CD14-positive monocyte (primary cell): ENCODE data around the gene VPS35. TPM values are rescaled to one million over a fixed set of nuclear protein-coding genes. Genes with fewer than 3 reads are reported as not detected.

Source experiments
- DNase-seq, 3 donors: peaks; one replicate each; pipeline ENCODE4 v3.0.0-alpha.2; 2011 to 2022
- H2AFZ ChIP-seq: 2 replicates; pipeline ENCODE4 v1.6.0; 2012; ENCODE audit warnings: mild to moderate bottlenecking, low read depth, low read length, inconsistent platforms; ENCODE audit not compliant: insufficient read depth, poor library complexity, severe bottlenecking
- H3K27ac ChIP-seq, 2 donors: 1 replicate in 1 of 2; 2 replicates in 1 of 2; pipeline ENCODE4 v1.5.1; 2012 to 2013; ENCODE audit warnings: low read length in 2 of 2, control low read depth in 1 of 2, inconsistent platforms in 1 of 2, low read depth in 1 of 2, mild to moderate bottlenecking in 1 of 2
- H3K27me3 ChIP-seq, 2 donors: one replicate each; pipeline versions ENCODE4 v1.6.0 to v1.6.1; 2011 to 2013; ENCODE audit warnings: low read length in 2 of 2; ENCODE audit not compliant: control insufficient read depth in 2 of 2, insufficient read depth in 2 of 2
- H3K36me3 ChIP-seq, 2 donors: replicated peaks in 1 of 2; 1 replicate in 1 of 2; 2 replicates in 1 of 2; pipeline versions ENCODE4 v1.5.1 to v1.6.1; 2012 to 2013; ENCODE audit warnings: low read length in 2 of 2, control low read depth in 1 of 2, inconsistent platforms in 1 of 2, mild to moderate bottlenecking in 1 of 2; ENCODE audit not compliant: insufficient read depth in 2 of 2, control insufficient read depth in 1 of 2
- H3K4me1 ChIP-seq, 2 donors: 1 replicate in 1 of 2; 2 replicates in 1 of 2; pipeline versions ENCODE4 v1.5.1 to v1.6.1; 2012 to 2013; ENCODE audit warnings: low read length in 2 of 2, control low read depth in 1 of 2, inconsistent platforms in 1 of 2, mild to moderate bottlenecking in 1 of 2, moderate library complexity in 1 of 2; ENCODE audit not compliant: insufficient read depth in 2 of 2, control insufficient read depth in 1 of 2
- H3K4me2 ChIP-seq: replicated peaks from 2 replicates; pipeline ENCODE3; 2012; ENCODE audit warnings: low read length, moderate library complexity, mild to moderate bottlenecking; ENCODE audit not compliant: poor library complexity, severe bottlenecking; ENCODE audit errors: extremely low read depth
- H3K4me3 ChIP-seq, 3 experiments: fragments of 200-600 bp in 1 of 3; sonication (generic) in 1 of 3; replicated peaks in 1 of 3; 1 replicate in 2 of 3; 2 replicates in 1 of 3; pipeline ENCODE4 v1.5.1; 2011 to 2013; ENCODE audit warnings: low read length in 3 of 3, mild to moderate bottlenecking in 3 of 3, control low read depth in 2 of 3, low read depth in 2 of 3, inconsistent platforms in 1 of 3, moderate library complexity in 1 of 3
- H3K79me2 ChIP-seq: 2 replicates; pipeline ENCODE4 v1.6.0; 2012; ENCODE audit warnings: mild to moderate bottlenecking, control low read depth, inconsistent platforms, low read length, moderate library complexity; ENCODE audit not compliant: insufficient read depth
- H3K9ac ChIP-seq: 2 replicates; pipeline ENCODE4 v1.6.0; 2017; ENCODE audit warnings: low read length, mild to moderate bottlenecking; ENCODE audit not compliant: insufficient read depth, poor library complexity, severe bottlenecking
- H3K9me3 ChIP-seq, 2 donors: replicated peaks in 1 of 2; 1 replicate in 1 of 2; 2 replicates in 1 of 2; pipeline versions ENCODE4 v1.5.1 to v1.6.1; 2012 to 2013; ENCODE audit warnings: low read length in 2 of 2, control low read depth in 1 of 2; ENCODE audit not compliant: control insufficient read depth in 1 of 2, insufficient read depth in 1 of 2
- H4K20me1 ChIP-seq: 2 replicates; pipeline ENCODE4 v1.6.0; 2012; ENCODE audit warnings: mild to moderate bottlenecking, low read length, control low read depth, moderate library complexity; ENCODE audit not compliant: insufficient read depth
- H3K27ac Mint-ChIP-seq, 7 donors: one replicate each; pipeline ENCODE4 v1.8.0; 2020; ENCODE audit warnings: mild to moderate bottlenecking in 7 of 7, mixed read lengths in 7 of 7, moderate library complexity in 6 of 7, inconsistent platforms in 2 of 7
- H3K27me3 Mint-ChIP-seq, 3 donors: one replicate each; pipeline ENCODE4 v1.8.0; 2021 to 2022; ENCODE audit warnings: low read depth in 3 of 3, mild to moderate bottlenecking in 3 of 3, mixed read lengths in 3 of 3, moderate library complexity in 3 of 3, inconsistent platforms in 1 of 3
- H3K36me3 Mint-ChIP-seq, 2 donors: one replicate each; pipeline ENCODE4 v1.8.0; 2020; ENCODE audit warnings: mixed read lengths in 2 of 2, inconsistent platforms in 1 of 2, mild to moderate bottlenecking in 1 of 2
- H3K4me1 Mint-ChIP-seq: one replicate; pipeline ENCODE4 v1.8.0; 2020; ENCODE audit warnings: mild to moderate bottlenecking, mixed read lengths
- H3K4me3 Mint-ChIP-seq, 2 donors: one replicate each; pipeline ENCODE4 v1.8.0; 2020; ENCODE audit warnings: mild to moderate bottlenecking in 2 of 2, mixed read lengths in 2 of 2, moderate library complexity in 1 of 2
- H3K9me3 Mint-ChIP-seq, 7 donors: one replicate each; pipeline ENCODE4 v1.8.0; 2020 to 2022; ENCODE audit warnings: mixed read lengths in 7 of 7, mild to moderate bottlenecking in 6 of 7, moderate library complexity in 6 of 7, inconsistent platforms in 2 of 7
- CTCF ChIP-seq: fragments of 200-600 bp; IDR thresholded peaks from one replicate; pipeline ENCODE4 v1.8.0; 2022; ENCODE audit warnings: antibody characterized with exemption, mild to moderate bottlenecking
- WGBS: methylation state at CpG from one replicate; pipeline ENCODE4 v1.1.5; 2013; ENCODE audit warnings: missing lambda C conversion rate; ENCODE audit not compliant: insufficient coverage; 5-methylcytosine and 5-hydroxymethylcytosine counted together
- intact Hi-C, 2 donors: fragments of 100-400 bp; cut with micrococcal nuclease; formaldehyde crosslinking; loops; one replicate each; pipeline versions ENCODE4 v1.15.0 to v1.15.1; 2023
- polyA plus RNA-seq, 3 donors: library from polyadenylated mRNA; depleted of rRNA in 1 of 3; unstranded in 2 of 3; stranded (reverse) in 1 of 3; fragments of 300-500 nt in 2 of 3; fragments of >200 nt in 1 of 3; fragmentation: Illumina TruSeq in 2 of 3; gene quantifications; 1 replicate in 2 of 3; 2 replicates in 1 of 3; pipeline ENCODE4 v1.2.3, GENCODE V29; 2012 to 2021

VPS35 gene
- polyA plus RNA-seq, 3 donors = 14.6 to 130 (median 113) TPM

DNA sequence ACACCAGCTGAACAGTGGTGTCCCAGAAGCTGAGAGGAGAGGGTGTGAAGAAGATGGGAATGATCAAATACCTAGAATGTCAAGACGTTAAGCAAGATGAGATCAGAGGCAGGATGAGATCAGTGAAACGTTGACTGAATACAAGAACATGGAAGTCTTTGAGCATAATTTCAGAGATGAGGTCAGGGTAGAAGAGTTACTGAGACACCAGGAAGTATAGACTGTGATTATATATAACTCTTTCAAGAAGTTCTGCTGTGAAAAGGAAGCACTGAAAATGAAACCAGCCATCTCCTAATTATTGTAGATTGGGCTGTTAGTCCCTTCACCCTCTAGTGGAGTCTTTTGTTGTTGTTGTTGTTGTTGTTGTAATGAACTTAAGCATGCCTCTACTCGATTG is 76.9 kb downstream of the VPS35 start:
- Histone ChIP-seq H3K4me2 (peak overlapping the region; percentile 17), H3K9me3 (no peaks in the 10 kb centered on the region), H3K27me3 (no peaks in the 10 kb centered on the region), H3K9ac (no peak overlapping the region), H2AFZ (peak overlapping the region; percentile 25), H3K27ac (peak overlapping the region in 1 of 2 donors; percentile 61), H3K4me1 (no peaks in the 10 kb centered on the region), H3K36me3 (peaks cover 33 to 83% of the 10 kb centered on the region in 2 donors), H3K79me2 (peaks cover 66% of the 10 kb centered on the region), H3K4me3 (no peak overlapping the region), H4K20me1 (no peaks in the 10 kb centered on the region)
- Mint-ChIP-seq H3K4me3 (no peak overlapping the region), H3K27me3 (no peaks in the 10 kb centered on the region), H3K27ac (no peak overlapping the region), H3K36me3 (peaks cover 40 to 61% of the 10 kb centered on the region in 2 donors), H3K4me1 (no peaks in the 10 kb centered on the region), H3K9me3 (no peaks in the 10 kb centered on the region)
- intact Hi-C loops = no loop called here
- no peak for TF ChIP-seq CTCF
- 58% methylated on average over 2 of the region's 3 CpGs for WGBS
- no peak for DNase-seq

- H3K4me1 Mint-ChIP-seq = no peaks in the 10 kb centered on the region
- WGBS = no CpG with 5 or more reads among the region's 1 CpG
- H3K4me2 ChIP-seq = no peak overlapping the region
- H3K36me3 ChIP-seq = peaks cover 31 to 80% of the 10 kb centered on the region in 2 donors
- TF ChIP-seq CTCF = peak; percentile 49
- no peaks in the 10 kb centered on the region for H3K27me3 Mint-ChIP-seq
- no peak overlapping the region for H3K4me3 Mint-ChIP-seq
- no peak overlapping the region for H3K9ac ChIP-seq
- H2AFZ ChIP-seq = no peak overlapping the region
- no peaks in the 10 kb centered on the region for H3K9me3 Mint-ChIP-seq
- H4K20me1 ChIP-seq = no peaks in the 10 kb centered on the region
- peak in 2 of 3 donors; percentile 15 to 30 for DNase-seq
- H3K27me3 ChIP-seq = no peaks in the 10 kb centered on the region
- no peak overlapping the region for H3K4me3 ChIP-seq
- no peaks in the 10 kb centered on the region for H3K9me3 ChIP-seq
- no peak overlapping the region for H3K27ac Mint-ChIP-seq
- no peak overlapping the region for H3K27ac ChIP-seq
- H3K79me2 ChIP-seq = peaks cover 23% of the 10 kb centered on the region
- no peaks in the 10 kb centered on the region for H3K4me1 ChIP-seq
- intact Hi-C loops = loop anchor here in 1 of 2 donors (10.0 kb wide), 1 partner anchor 53 kb away; no protein-coding TSS in a partner anchor
- peaks cover 43 to 74% of the 10 kb centered on the region in 2 donors for H3K36me3 Mint-ChIP-seq
Measured at GRCh38 chr16:46607529-46607928, 81.4 kb downstream of the VPS35 start.
